GM19467 (cell line): ENCODE measurements around the gene ENTREP1.
"Not testable (repeated sequence)": the region's sequence is repeated elsewhere in the genome, so short reads cannot be mapped to it uniquely, and the experiment has no call there.

Experiments used
- ATAC-seq: cut with Tn5 transposase; IDR thresholded peaks from one replicate; pipeline ENCODE4 v1.9.1; 2021; ENCODE audit warnings: mild to moderate bottlenecking, moderate library complexity; ENCODE audit not compliant: unreplicated experiment

ENTREP1 gene, protein sequence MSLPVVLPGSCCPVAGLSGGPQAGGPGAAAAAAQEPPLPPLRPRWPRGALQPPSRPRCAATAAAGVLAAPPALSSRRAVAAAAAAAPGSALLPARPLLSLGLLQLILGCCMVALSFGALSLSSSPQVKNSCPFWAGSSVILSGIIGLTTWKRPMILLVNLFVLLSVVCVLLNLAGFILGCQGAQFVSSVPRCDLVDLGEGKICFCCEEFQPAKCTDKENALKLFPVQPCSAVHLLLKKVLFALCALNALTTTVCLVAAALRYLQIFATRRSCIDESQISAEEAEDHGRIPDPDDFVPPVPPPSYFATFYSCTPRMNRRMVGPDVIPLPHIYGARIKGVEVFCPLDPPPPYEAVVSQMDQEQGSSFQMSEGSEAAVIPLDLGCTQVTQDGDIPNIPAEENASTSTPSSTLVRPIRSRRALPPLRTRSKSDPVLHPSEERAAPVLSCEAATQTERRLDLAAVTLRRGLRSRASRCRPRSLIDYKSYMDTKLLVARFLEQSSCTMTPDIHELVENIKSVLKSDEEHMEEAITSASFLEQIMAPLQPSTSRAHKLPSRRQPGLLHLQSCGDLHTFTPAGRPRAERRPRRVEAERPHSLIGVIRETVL

GRCh38 chr9:69324549-69325401, at the start of gene ENTREP1:
ENTREP1 (plus strand) TSS chr9:69325215; CDS start chr9:69325310, 95 bp downstream.
- peak; percentile 68 for ATAC-seq

- no peak for ATAC-seq
Measured at GRCh38 chr9:69276775-69277174, 48.2 kb upstream of the ENTREP1 start.

DNA sequence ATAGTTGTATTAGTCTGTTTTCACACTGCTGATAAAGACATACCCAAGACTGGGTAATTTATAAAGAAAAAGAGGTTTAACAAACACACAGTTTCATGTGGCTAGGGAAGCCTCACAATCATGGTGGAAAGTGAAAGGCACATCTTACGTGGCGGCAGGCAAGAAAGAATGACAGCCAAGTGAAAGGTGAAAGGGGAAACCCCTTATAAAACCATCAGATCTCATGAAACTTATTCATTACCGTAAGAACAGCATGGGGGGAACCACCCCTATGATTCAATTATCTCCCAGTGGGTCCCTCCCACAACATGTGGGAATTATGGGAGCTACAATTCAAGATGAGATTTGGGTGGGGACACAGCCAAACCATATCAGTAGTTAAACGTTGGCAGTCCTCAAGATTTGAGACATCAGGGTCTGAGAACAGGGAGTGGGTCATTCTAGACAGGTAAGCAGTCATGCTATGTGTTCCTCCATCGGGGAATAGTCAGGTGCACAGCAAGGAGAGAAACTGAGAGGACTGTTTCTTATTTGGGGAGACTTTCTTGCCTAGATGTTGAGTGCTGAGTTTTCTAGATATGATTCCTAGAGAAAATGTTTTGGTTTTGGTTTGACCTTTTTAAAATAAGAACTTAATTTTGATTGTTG, 45.8 kb upstream of the ENTREP1 start:
- no peak for ATAC-seq

DNA sequence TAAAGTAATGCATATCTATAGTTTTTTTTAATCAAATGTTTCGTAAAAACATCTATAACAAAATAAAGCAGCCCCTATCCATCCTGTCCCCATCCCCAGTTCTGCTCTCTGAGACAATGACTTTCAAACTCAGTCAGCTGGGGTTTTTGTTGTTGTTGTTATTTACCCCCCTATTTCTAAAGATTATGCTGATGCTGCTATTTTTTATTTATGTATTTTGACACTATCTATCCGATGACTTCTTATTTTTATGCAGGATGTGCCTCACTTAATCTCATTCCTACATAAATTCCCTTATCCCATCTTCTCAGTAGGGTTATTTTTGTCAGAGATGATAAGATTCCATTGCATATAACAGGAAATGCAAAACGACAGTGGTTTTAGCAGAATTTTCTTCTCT, 45.3 kb upstream of the ENTREP1 start:
- ATAC-seq, result no peak

- no peak for ATAC-seq
Measured at GRCh38 chr9:69283003-69283402, 42.0 kb upstream of the ENTREP1 start.

DNA sequence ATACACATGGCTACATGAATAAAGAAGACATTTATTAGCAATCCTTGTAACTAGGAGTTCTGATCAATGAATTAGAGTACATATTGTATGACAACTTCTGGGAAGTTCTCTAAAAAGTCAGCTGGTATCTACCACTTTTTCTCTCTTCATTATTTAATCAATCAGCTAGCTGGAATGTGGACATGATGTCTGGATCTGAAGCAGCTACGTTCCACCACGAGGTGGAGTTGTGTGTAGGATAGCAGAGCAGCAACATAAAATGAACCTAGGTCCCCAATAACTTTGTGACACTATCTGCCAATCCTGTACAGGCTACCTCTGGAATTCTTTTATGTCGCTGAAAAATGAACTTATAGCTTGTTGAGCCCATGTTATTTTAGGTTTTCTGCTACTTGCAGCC, 32.9 kb upstream of the ENTREP1 start:
- ATAC-seq, result no peak

DNA sequence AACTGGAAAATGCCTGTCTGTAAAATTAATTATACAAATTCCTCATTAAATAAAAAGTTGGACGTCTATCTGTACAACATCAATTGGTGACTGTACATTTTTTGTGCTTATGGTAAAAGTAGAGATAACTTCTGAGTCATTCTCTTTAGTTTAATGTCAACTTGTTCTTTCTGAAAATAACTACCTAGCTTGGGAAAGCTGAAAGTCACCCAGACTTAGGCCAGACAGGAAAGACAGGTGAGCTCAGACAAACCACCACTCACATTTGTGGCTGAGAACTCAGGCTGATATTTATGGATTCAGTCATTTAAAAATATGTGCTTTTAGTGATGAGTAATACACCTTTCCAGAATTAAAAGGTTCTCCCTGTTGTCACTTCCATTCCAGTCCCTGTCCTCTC, 31.9 kb upstream of the ENTREP1 start:
- ATAC-seq, result no peak

- ATAC-seq, result no peak
Measured at GRCh38 chr9:69295872-69296552, 29.0 kb upstream of the ENTREP1 start.

GRCh38 chr9:69297300-69297980, 27.6 kb upstream of the ENTREP1 start:
- no peak for ATAC-seq

- no peak for ATAC-seq
Measured at GRCh38 chr9:69299315-69299714, 25.7 kb upstream of the ENTREP1 start.

DNA sequence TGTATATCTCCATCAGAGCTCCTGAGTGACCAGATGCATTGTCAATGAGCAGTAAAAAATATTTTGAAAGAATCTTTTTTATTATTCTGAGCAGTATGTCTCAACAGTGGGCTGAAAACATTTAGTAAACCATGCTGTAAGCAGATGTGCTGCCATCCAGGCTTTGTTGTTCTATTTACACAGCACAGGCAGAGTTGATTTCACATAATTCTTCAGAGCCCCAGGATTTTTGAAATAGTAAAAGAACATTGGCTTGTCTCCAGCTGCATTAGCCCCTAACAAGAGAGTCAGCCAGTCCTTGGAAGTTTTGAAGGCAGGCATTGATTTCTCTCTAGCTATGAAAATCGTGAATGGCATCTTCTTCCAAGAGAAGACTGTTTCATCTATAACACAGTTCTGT, 25.2 kb upstream of the ENTREP1 start:
- ATAC-seq, result no peak

- no peak for ATAC-seq
Measured at GRCh38 chr9:69303331-69303730, 21.7 kb upstream of the ENTREP1 start.

- not testable (repeated sequence) for ATAC-seq
Measured at GRCh38 chr9:69306895-69307445, 18.0 kb upstream of the ENTREP1 start.

DNA sequence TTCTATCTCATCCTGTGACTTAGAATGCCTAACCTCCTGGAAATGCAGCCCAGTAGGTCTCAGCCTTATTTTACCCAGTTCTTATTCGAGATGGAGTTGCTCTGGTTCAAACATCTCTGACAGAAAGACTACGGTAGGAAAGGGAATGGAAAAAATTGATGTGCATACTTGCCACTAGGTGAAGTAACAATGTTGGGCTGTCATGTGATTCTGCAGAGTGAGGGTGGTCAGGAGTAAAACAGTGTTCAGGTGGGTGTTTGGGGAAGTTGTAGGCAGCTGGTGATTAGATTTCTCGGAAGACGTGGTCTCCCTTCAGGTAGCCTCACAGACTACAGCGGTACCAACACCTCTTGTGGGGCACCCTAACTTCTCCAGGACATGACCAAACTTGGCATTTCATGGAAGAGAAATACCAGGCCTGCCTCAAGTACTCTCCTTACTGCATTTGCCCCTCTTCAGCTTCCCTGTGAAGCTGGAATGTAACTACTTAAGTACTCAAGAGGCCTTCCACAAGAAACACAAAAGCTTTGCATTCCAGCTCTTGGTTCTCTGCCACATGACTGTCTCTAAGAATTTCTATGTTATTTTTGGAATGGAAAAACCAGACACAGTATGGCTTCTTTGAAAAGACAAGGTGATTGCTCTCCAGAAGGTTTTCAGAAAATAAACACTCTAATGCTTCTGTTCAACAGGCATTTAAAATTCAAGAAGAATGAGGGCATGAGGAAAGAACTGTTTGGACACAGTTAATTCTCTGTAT, 17.4 kb upstream of the ENTREP1 start:
- ATAC-seq, result no peak

- no peak for ATAC-seq
Measured at GRCh38 chr9:69308206-69308931, 16.6 kb upstream of the ENTREP1 start.

GRCh38 chr9:69313175-69313574, 11.8 kb upstream of the ENTREP1 start:
- no peak for ATAC-seq

DNA sequence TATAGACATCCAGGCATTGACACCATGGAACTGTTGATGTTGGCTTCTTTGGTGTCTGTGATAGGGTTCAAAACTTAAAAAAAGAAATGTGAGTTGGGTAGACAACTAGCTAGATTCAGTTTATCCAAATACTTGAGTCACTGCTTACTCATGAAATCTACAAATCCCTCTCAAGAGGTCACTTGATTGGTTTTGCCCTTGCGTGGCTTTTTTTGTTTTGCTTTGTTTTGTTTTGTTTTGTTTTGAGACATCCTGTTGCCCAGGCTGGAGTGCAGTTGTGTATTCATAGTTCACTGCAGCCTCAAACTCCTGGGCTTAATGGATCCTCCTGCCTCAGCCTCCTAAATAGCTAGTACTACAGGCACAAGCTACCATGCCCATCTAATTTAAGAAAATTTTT, 10.5 kb upstream of the ENTREP1 start:
- no peak for ATAC-seq

DNA sequence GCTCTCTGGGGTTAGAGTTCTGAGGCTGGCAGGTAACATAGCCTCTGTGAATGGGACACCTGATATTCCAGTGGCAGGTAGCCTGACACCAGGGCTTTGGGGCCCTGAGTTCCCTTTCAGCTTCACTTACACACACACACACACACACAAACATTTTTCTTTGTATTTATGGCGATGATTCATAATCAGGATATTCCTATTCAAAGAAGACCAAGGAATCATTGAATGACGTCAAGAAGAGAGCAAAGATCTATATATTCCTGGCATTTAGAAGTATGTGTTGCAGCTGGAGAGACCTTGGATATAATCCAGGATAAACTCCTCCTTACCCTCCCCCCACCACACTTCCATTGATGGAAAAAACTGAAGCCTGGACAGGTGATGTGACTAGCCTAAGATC, 7.9 kb upstream of the ENTREP1 start:
- no peak for ATAC-seq
